GM10248 (cell line): Measurements from ENCODE around the gene SYNPR.

ENCODE experiments used
- CTCF ChIA-PET: fragments of 300-600 bp; sonication (Branson Sonifier 250); formaldehyde crosslinking; extraction: SDS; loops from one replicate; lab custom pipeline; 2021; ENCODE audit warnings: antibody characterized with exemption; lab: Yijun Ruan, JAX
- POLR2A ChIA-PET: fragments of 350-650 bp; sonication (Branson Sonifier 250); formaldehyde crosslinking; extraction: SDS; loops from one replicate; lab custom pipeline; 2020; ENCODE audit warnings: antibody characterized with exemption; lab: Yijun Ruan, JAX
- DNase-seq: peaks from one replicate; pipeline ENCODE4 v3.0.0; 2012; ENCODE audit errors: extremely low spot score
- CTCF ChIP-seq: IDR thresholded peaks from 2 replicates; pipeline ENCODE4 v1.5.1; 2012; ENCODE audit warnings: mild to moderate bottlenecking, low read depth; ENCODE audit errors: extremely low read depth, missing control alignments, control extremely low read depth

SYNPR gene

GRCh38 chr3:63450634-63451363 is 172.7 kb downstream of the SYNPR start:
- TF ChIP-seq CTCF: no peak
- CTCF ChIA-PET: interaction anchor here (1.2 to 1.4 kb wide), 2 partner anchors 24 to 26 kb away, joined by 3 read pairs; no protein-coding TSS in a partner anchor
- POLR2A ChIA-PET: no interaction called here
- no peak for DNase-seq

- ChIA-PET CTCF (interaction anchor here (0.6 to 1.6 kb wide), 3 partner anchors 12 to 361 kb away, joined by 3 read pairs; no protein-coding TSS in a partner anchor), POLR2A (no interaction called here)
- no peak for TF ChIP-seq CTCF
- DNase-seq: no peak
Observed at GRCh38 chr3:63456901-63457300, 178.8 kb downstream of the SYNPR start.

- no peak for DNase-seq
- TF ChIP-seq CTCF: no peak
- ChIA-PET CTCF (interaction anchor here (1.6 kb wide), 1 partner anchor 13 kb away, joined by 3 read pairs; no protein-coding TSS in a partner anchor), POLR2A (no interaction called here)
Observed at GRCh38 chr3:63458405-63458804, 180.3 kb downstream of the SYNPR start.

- no peak for TF ChIP-seq CTCF
- no peak for DNase-seq
- POLR2A ChIA-PET: no interaction called here
- CTCF ChIA-PET: no interaction called here
Observed at GRCh38 chr3:63462732-63463131, 184.6 kb downstream of the SYNPR start.

- no peak for TF ChIP-seq CTCF
- ChIA-PET CTCF (interaction anchor here (1.2 to 2.4 kb wide), 2 partner anchors 10 to 14 kb away, joined by 5 read pairs; no protein-coding TSS in a partner anchor), POLR2A (no interaction called here)
- DNase-seq: no peak
Observed at GRCh38 chr3:63467392-63467791, 189.3 kb downstream of the SYNPR start.

GRCh38 chr3:63470745-63471144 is 192.6 kb downstream of the SYNPR start:
- no peak for TF ChIP-seq CTCF
- POLR2A ChIA-PET: no interaction called here
- CTCF ChIA-PET: no interaction called here
- DNase-seq: no peak
